ENCODE data around the gene DUSP10. TPM values are rescaled to one million over a fixed set of nuclear protein-coding genes. Genes with fewer than 3 reads are reported as not detected.

Gene DUSP10
- polyA plus RNA-seq, 1 donor from 2014 or later, result 2.0 TPM

- Histone ChIP-seq H3K9me2 (ENCODE audit: insufficient read depth, low read length) (no peaks in the 10 kb centered on the region), H3F3A (ENCODE audit: insufficient read depth, low read length, poor library complexity, severe bottlenecking) (no peaks in the 10 kb centered on the region), H2AFZ (ENCODE audit: low read depth, low read length) (no peak overlapping the region), H3K27me3 (ENCODE audit: insufficient read depth, low read depth, low read length) (no peaks in the 10 kb centered on the region), H3K79me2 (replicated peaks; ENCODE audit: insufficient read depth, low read length) (no peaks in the 10 kb centered on the region), H3K27ac (ENCODE audit: low read length) (no peak overlapping the region), H3K36me3 (ENCODE audit: insufficient read depth, low read length) (no peaks in the 10 kb centered on the region), H3K4me3 (ENCODE audit: low read length) (no peak overlapping the region), H4K20me1 (ENCODE audit: insufficient read depth) (no peaks in the 10 kb centered on the region), H3K9ac (ENCODE audit: low read length) (no peak overlapping the region), H3K4me2 (ENCODE audit: low read length) (no peak overlapping the region), H3K9me3 (ENCODE audit: low read length) (no peaks in the 10 kb centered on the region)
- TF ChIP-seq REST (IDR thresholded peaks at IDR 0.05; ENCODE audit: borderline replicate concordance), result no peak
- TF ChIP-seq EZH2 (IDR thresholded peaks at IDR 0.05; ENCODE audit: borderline replicate concordance, insufficient read depth, low read length, poor library complexity, severe bottlenecking), result no peak
- TF ChIP-seq POLR2AphosphoS5 (IDR thresholded peaks at IDR 0.05), result no peak
- TF ChIP-seq CTCF (IDR thresholded peaks at IDR 0.05; ENCODE audit: poor library complexity, severe bottlenecking), result no peak
- no peak for TF ChIP-seq MXI1 (conservative IDR thresholded peaks at IDR 0.05; ENCODE audit: poor library complexity, severe bottlenecking)
- TF ChIP-seq TAF1 (IDR thresholded peaks at IDR 0.05; ENCODE audit: low read depth), result no peak
- no peak for TF ChIP-seq SMC3 (conservative IDR thresholded peaks at IDR 0.05; ENCODE audit: poor library complexity)
- TF ChIP-seq RAD21 (conservative IDR thresholded peaks at IDR 0.05), result no peak
- TF ChIP-seq EP300 (conservative IDR thresholded peaks at IDR 0.05; ENCODE audit: poor library complexity, severe bottlenecking), result no peak
These were observed 20.2 kb upstream of the DUSP10 start for GRCh38 chr1:221762121-221762520.

GRCh38 chr1:221761354-221762002, 19.6 kb upstream of the DUSP10 start:
- H3K9ac ChIP-seq (ENCODE audit: low read length), result no peak overlapping the region
- H3K9me3 ChIP-seq (ENCODE audit: low read length), result no peaks in the 10 kb centered on the region
- no peak for TF ChIP-seq MXI1 (conservative IDR thresholded peaks at IDR 0.05; ENCODE audit: poor library complexity, severe bottlenecking)
- no peak for TF ChIP-seq TAF1 (IDR thresholded peaks at IDR 0.05; ENCODE audit: low read depth)
- no peak for TF ChIP-seq RAD21 (conservative IDR thresholded peaks at IDR 0.05)
- TF ChIP-seq POLR2AphosphoS5 (IDR thresholded peaks at IDR 0.05), result no peak
- TF ChIP-seq CTCF (IDR thresholded peaks at IDR 0.05; ENCODE audit: poor library complexity, severe bottlenecking), result no peak
- TF ChIP-seq SMC3 (conservative IDR thresholded peaks at IDR 0.05; ENCODE audit: poor library complexity), result no peak
- TF ChIP-seq EP300 (conservative IDR thresholded peaks at IDR 0.05; ENCODE audit: poor library complexity, severe bottlenecking), result no peak
- TF ChIP-seq REST (IDR thresholded peaks at IDR 0.05; ENCODE audit: borderline replicate concordance), result no peak
- TF ChIP-seq EZH2 (IDR thresholded peaks at IDR 0.05; ENCODE audit: borderline replicate concordance, insufficient read depth, low read length, poor library complexity, severe bottlenecking), result no peak
- H3K4me2 ChIP-seq (ENCODE audit: low read length), result no peak overlapping the region
- no peak overlapping the region for H3K27ac ChIP-seq (ENCODE audit: low read length)
- no peaks in the 10 kb centered on the region for H3K27me3 ChIP-seq (ENCODE audit: insufficient read depth, low read depth, low read length)
- H3K79me2 ChIP-seq (replicated peaks; ENCODE audit: insufficient read depth, low read length), result no peaks in the 10 kb centered on the region
- H3K36me3 ChIP-seq (ENCODE audit: insufficient read depth, low read length), result no peaks in the 10 kb centered on the region
- H4K20me1 ChIP-seq (ENCODE audit: insufficient read depth), result no peaks in the 10 kb centered on the region
- no peak overlapping the region for H3K4me3 ChIP-seq (ENCODE audit: low read length)
- no peak overlapping the region for H2AFZ ChIP-seq (ENCODE audit: low read depth, low read length)
- H3F3A ChIP-seq (ENCODE audit: insufficient read depth, low read length, poor library complexity, severe bottlenecking), result no peaks in the 10 kb centered on the region
- H3K9me2 ChIP-seq (ENCODE audit: insufficient read depth, low read length), result no peaks in the 10 kb centered on the region
